Astrocyte (in vitro differentiated cells and primary cell): Measurements from ENCODE around the gene ZBTB46. TPM values are rescaled to one million over a fixed set of nuclear protein-coding genes. Genes with fewer than 3 reads are reported as not detected.

Experiments
- DNase-seq: peaks from one replicate; pipeline ENCODE4 v3.0.0-alpha.2; 2010; ENCODE audit warnings: low read depth
- FAIRE-seq: peaks from 2 replicates; lab custom pipeline; 2011; peaks lifted over from hg19 to GRCh38; lab: Jason Lieb, UNC
- H2AFZ ChIP-seq: 2 replicates; pipeline ENCODE4 v1.6.0; 2012; ENCODE audit warnings: low read depth, low read length, inconsistent platforms
- H3K27ac ChIP-seq: 2 replicates; pipeline ENCODE4 v1.5.1; 2011; ENCODE audit warnings: low read depth, low read length, inconsistent platforms
- H3K27me3 ChIP-seq: 2 replicates; pipeline ENCODE4 v1.6.0; 2011; ENCODE audit warnings: low read length, inconsistent platforms; ENCODE audit not compliant: insufficient read depth
- H3K36me3 ChIP-seq: 2 replicates; pipeline ENCODE4 v1.5.1; 2011; ENCODE audit warnings: low read length, inconsistent platforms; ENCODE audit not compliant: insufficient read depth
- H3K4me1 ChIP-seq: 2 replicates; pipeline ENCODE4 v1.5.1; 2011; ENCODE audit warnings: low read length, inconsistent platforms; ENCODE audit not compliant: insufficient read depth
- H3K4me2 ChIP-seq: 2 replicates; pipeline ENCODE4 v1.6.0; 2012; ENCODE audit warnings: low read length, inconsistent platforms
- H3K4me3 ChIP-seq: 2 replicates; pipeline ENCODE4 v1.5.1; 2011; ENCODE audit warnings: low read depth, mild to moderate bottlenecking, low read length, inconsistent platforms; ENCODE audit not compliant: insufficient read depth
- H3K79me2 ChIP-seq: 2 replicates; pipeline ENCODE4 v1.6.0; 2012; ENCODE audit warnings: mild to moderate bottlenecking, low read length, inconsistent platforms; ENCODE audit not compliant: insufficient read depth
- H3K9ac ChIP-seq: 2 replicates; pipeline ENCODE4 v1.6.0; 2012; ENCODE audit warnings: mild to moderate bottlenecking, low read length, inconsistent platforms
- H3K9me3 ChIP-seq: 2 replicates; pipeline ENCODE4 v1.5.1; 2012; ENCODE audit warnings: low read depth, mild to moderate bottlenecking, low read length, inconsistent platforms; ENCODE audit not compliant: insufficient read depth
- H4K20me1 ChIP-seq: 2 replicates; pipeline ENCODE4 v1.6.0; 2012; ENCODE audit warnings: low read length, inconsistent platforms; ENCODE audit not compliant: insufficient read depth
- H3K27ac Mint-ChIP-seq: one replicate; pipeline ENCODE4 v1.8.0; 2021; ENCODE audit warnings: mild to moderate bottlenecking, mixed read lengths; ENCODE audit not compliant: unreplicated experiment
- H3K27me3 Mint-ChIP-seq: one replicate; pipeline ENCODE4 v1.8.0; 2021; ENCODE audit warnings: low read depth, mixed read lengths; ENCODE audit not compliant: unreplicated experiment
- H3K36me3 Mint-ChIP-seq: one replicate; pipeline ENCODE4 v1.8.0; 2021; ENCODE audit warnings: low read depth, mixed read lengths; ENCODE audit not compliant: unreplicated experiment
- H3K4me1 Mint-ChIP-seq: one replicate; pipeline ENCODE4 v1.8.0; 2021; ENCODE audit warnings: low read depth, mixed read lengths; ENCODE audit not compliant: unreplicated experiment
- H3K4me3 Mint-ChIP-seq: one replicate; pipeline ENCODE4 v1.8.0; 2021; ENCODE audit warnings: mild to moderate bottlenecking, moderate library complexity, mixed read lengths; ENCODE audit not compliant: unreplicated experiment
- H3K9me3 Mint-ChIP-seq: one replicate; pipeline ENCODE4 v1.8.0; 2021; ENCODE audit warnings: mild to moderate bottlenecking, mixed read lengths; ENCODE audit not compliant: unreplicated experiment
- EZH2 ChIP-seq: IDR thresholded peaks from 2 replicates; pipeline ENCODE4 v1.6.1; 2012; ENCODE audit warnings: mild to moderate bottlenecking, low read length, inconsistent platforms; ENCODE audit not compliant: insufficient read depth
- total RNA-seq: library from RNA; stranded (reverse); gene quantifications from 2 replicates; pipeline ENCODE4 v1.2.1, GENCODE V29; 2021
- TF ChIP-seq, protein P1 (sequence below): IDR thresholded peaks from 2 replicates; pipeline ENCODE4 v1.5.1; 2011; ENCODE audit warnings: low read depth, mild to moderate bottlenecking, inconsistent platforms, low read length, moderate library complexity; ENCODE audit not compliant: insufficient read depth

Gene ZBTB46
- total RNA-seq, 1 donor from 2014 or later = 13.9 TPM

DNA sequence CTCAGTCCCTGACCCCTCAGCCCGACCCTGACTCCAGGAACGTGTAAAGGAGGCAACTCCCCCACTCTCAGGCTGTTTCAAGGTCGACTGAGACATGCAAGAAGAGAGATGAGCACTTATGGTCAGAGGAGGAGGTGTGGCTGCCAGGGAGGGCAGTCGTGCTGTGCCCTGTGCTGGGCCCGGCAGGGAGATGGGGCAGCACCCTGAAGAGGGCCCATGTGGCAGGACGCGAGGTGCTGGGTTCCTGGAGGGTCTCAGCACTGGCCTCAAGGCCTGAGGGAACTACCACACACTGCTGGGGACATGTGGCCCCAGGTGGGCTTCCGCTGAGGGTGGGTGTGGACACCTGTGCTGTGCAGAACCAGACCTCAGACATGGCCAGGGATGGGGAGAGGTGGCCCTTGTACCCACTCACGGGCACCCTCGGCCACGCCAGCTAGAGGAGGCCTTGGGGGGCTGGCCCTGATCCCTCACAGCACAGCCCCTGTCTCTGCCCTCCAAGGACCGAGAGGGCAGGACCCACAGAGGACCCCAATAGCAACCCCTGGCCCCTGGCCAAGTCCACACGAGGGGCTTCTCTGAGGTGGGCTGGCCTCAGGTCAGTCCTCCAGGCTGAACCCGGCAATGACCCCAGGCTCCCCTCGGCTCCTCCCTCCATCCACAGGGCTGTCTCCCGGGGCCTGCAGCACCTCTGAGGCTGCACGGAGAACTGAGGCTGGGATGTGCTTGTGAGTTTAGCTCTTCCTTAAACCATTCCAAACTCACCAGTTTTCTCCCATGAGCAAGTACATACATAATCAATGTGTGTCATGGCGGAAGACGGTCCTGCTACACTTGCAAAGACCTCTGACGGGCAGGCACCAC is 82.8 kb downstream of the ZBTB46 start:
- Mint-ChIP-seq H3K27ac (no peak overlapping the region), H3K36me3 (peaks cover 6% of the 10 kb centered on the region), H3K4me1 (no peaks in the 10 kb centered on the region), H3K9me3 (no peaks in the 10 kb centered on the region), H3K4me3 (no peak overlapping the region), H3K27me3 (no peaks in the 10 kb centered on the region)
- no peak for DNase-seq
- Histone ChIP-seq H3K27ac (no peak overlapping the region), H3K27me3 (no peaks in the 10 kb centered on the region), H3K9ac (no peak overlapping the region), H3K36me3 (no peaks in the 10 kb centered on the region), H3K79me2 (no peaks in the 10 kb centered on the region), H4K20me1 (peaks cover 4% of the 10 kb centered on the region), H2AFZ (no peak overlapping the region), H3K4me1 (no peaks in the 10 kb centered on the region), H3K4me2 (no peak overlapping the region), H3K9me3 (no peaks in the 10 kb centered on the region), H3K4me3 (no peak overlapping the region)
- TF ChIP-seq EZH2 = no peak
- TF ChIP-seq, protein P1, sequence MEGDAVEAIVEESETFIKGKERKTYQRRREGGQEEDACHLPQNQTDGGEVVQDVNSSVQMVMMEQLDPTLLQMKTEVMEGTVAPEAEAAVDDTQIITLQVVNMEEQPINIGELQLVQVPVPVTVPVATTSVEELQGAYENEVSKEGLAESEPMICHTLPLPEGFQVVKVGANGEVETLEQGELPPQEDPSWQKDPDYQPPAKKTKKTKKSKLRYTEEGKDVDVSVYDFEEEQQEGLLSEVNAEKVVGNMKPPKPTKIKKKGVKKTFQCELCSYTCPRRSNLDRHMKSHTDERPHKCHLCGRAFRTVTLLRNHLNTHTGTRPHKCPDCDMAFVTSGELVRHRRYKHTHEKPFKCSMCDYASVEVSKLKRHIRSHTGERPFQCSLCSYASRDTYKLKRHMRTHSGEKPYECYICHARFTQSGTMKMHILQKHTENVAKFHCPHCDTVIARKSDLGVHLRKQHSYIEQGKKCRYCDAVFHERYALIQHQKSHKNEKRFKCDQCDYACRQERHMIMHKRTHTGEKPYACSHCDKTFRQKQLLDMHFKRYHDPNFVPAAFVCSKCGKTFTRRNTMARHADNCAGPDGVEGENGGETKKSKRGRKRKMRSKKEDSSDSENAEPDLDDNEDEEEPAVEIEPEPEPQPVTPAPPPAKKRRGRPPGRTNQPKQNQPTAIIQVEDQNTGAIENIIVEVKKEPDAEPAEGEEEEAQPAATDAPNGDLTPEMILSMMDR = no peak
- no peak for FAIRE-seq

DNA sequence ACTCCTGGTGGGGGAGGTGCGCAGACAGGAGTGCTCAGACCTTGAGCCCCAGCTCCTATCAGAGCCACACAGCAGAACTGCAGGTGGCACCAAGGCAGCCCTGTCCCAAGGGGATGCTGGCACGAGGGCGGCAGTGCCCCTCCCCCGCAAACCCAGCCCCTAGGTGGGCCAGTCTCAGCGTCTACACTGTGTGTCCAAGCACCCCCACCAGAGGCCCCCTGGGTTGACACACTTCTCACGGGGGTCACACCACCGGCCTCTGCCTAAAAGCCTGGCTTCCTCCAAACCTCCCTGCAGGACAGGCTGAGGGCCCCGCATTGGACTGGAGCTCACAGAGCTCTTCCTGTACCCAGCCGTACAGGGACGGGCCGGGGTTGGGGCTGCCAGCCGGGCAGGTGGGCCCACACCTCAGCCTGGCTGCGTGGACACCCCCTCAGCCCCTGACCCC is 83.4 kb downstream of the ZBTB46 start:
- Histone ChIP-seq H3K79me2 (no peaks in the 10 kb centered on the region), H3K4me1 (no peaks in the 10 kb centered on the region), H3K9me3 (no peaks in the 10 kb centered on the region), H4K20me1 (peaks cover 7% of the 10 kb centered on the region), H3K27ac (no peak overlapping the region), H2AFZ (no peak overlapping the region), H3K4me3 (no peak overlapping the region), H3K36me3 (no peaks in the 10 kb centered on the region), H3K27me3 (no peaks in the 10 kb centered on the region), H3K4me2 (no peak overlapping the region), H3K9ac (no peak overlapping the region)
- DNase-seq (no peak), FAIRE-seq (no peak)
- no peaks in the 10 kb centered on the region for H3K4me1 Mint-ChIP-seq
- no peak overlapping the region for H3K4me3 Mint-ChIP-seq
- no peaks in the 10 kb centered on the region for H3K27me3 Mint-ChIP-seq
- peaks cover 6% of the 10 kb centered on the region for H3K36me3 Mint-ChIP-seq
- TF ChIP-seq, protein P1 = no peak
- TF ChIP-seq EZH2 = no peak
- H3K27ac Mint-ChIP-seq = no peak overlapping the region
- no peaks in the 10 kb centered on the region for H3K9me3 Mint-ChIP-seq
